Activated CD4-positive, alpha-beta T cell treated with anti-CD3 and anti-CD28 coated beads, Interleukin-2, amount 50 U/mL, for 16 hours (primary cell): Measurements from ENCODE around the gene PGAP2.
A peak's percentile ranks its signal among the peaks of the same experiment; 100 is the strongest.

Experiments used
- DNase-seq: peaks from one replicate; pipeline ENCODE4 v3.0.0-alpha.2; 2020

The PGAP2 gene

GRCh38 chr11:3859373-3859881, 51.1 kb downstream of the PGAP2 start:
- no peak for DNase-seq

DNA sequence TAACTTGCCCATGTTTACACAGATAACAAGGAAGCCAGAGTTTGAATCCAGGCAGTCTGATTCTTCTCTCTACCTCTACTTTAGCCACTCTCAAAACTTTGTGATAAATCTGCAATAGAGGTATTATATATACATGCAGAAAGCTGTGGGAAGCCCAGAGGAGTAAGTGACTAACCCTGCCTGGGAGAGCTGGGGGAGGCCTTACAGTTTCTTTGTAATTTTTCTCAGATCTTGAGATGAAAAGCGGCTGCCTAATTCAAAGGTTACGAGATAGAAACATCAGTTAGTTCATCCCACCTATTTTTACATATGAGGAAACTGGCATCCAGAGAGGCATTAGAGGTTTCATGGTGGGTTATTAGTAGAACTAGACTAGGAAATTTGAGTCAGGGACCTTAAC, 52.0 kb downstream of the PGAP2 start:
- DNase-seq = no peak

- peak; percentile 65 for DNase-seq
Measured at GRCh38 chr11:3860898-3861393, 52.6 kb downstream of the PGAP2 start.

DNA sequence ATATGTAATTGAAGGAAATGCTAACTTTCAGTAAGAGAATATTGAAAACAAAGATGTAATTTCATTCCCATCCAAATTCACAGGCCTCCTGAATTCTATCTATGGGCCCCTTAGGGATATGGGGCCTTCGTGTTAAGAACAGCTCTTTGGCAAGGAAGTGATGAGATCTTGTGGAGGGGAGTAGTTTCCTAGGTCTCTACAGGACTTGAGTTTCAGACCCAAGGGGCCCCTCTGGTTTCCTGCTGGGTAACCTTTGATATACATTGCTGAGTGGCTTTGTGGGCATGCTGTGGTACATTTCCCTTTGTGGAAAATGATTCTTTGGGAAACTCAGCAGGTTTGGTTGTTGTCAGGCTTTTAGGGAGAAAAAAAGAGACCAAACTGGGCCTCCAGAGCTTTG, 53.3 kb downstream of the PGAP2 start:
- DNase-seq = peak; percentile 58

- no peak for DNase-seq
Measured at GRCh38 chr11:3865388-3866193, 57.2 kb downstream of the PGAP2 start.

DNA sequence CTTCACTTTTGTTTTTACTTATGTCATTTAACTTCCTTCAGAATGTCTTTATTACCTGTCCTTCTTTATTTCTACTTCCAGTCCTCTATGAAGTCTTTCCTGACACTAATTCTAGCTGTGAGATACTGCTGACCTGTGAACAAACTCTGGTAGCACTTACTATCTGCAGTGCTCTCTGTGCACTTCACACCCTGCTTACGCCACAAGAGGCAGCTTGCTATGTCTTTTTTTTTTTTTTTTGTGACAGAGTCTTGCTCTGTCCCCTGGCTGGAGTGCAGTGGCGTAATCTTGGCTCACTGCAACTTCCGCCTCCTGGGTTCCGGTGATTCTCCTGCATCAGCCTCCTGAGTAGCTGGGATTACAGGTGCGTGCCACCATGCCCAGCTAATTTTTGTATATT, 57.8 kb downstream of the PGAP2 start:
- DNase-seq = no peak

- no peak for DNase-seq
Measured at GRCh38 chr11:3866836-3867208, 58.5 kb downstream of the PGAP2 start.

- peak; percentile 41 for DNase-seq
Measured at GRCh38 chr11:3867209-3868091, 59.1 kb downstream of the PGAP2 start.

DNA sequence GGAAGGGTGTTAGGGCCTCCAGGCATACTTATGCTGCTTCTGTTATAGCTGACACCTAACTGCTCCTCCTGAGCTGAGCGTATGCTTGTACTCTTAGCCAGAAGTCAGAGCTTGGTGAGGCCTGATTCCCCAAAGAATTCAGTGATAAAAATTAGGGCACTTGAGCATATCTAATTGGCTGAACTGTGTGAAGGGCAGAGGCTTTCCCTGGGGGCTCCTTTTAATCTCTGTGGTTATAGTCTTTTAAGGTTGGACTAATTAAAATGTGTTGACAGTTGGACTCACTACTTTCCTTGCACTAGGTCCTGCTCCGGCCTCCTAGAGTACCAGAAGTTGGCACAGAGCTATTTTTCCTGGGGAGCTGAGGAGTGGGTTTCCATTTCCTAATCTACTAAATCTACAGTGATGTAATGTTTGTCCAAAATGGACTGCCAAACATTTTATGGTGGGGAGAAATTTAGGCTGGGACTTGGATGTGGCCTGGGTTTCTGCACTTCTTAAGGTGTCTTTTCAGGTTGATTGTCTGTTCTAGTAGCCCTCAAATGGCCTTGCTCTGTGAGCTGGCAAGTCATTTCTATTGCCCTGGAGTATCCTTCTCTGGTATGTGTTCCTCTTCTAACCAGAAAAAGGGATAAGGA, 65.5 kb downstream of the PGAP2 start:
- DNase-seq = no peak
